Activated CD8-positive, alpha-beta T cell treated with anti-CD3 and anti-CD28 coated beads, Interleukin-2, amount 10 ng/mL, durations not matched to agents 7 days and 5 days (primary cell): Measurements from ENCODE around the gene CEP63. TPM values are rescaled to one million over a fixed set of nuclear protein-coding genes. Genes with fewer than 3 reads are reported as not detected.

Experiments
- ATAC-seq: fragments of 150-1000 bp; cut with Tn5 transposase; one replicate; pipeline ENCODE4 v1.10.0; 2021; ENCODE audit warnings: moderate library complexity
- CTCF ChIA-PET: fragments of 350-600 bp; sonication (Branson Sonifier 250); formaldehyde crosslinking; loops from one replicate; lab custom pipeline; 2021; ENCODE audit warnings: antibody characterized with exemption; lab: Charles Lee
- POLR2A ChIA-PET: fragments of 350-600 bp; sonication (Branson Sonifier 250); formaldehyde crosslinking; loops from one replicate; lab custom pipeline; 2021; ENCODE audit warnings: antibody characterized with exemption; lab: Charles Lee
- DNase-seq: peaks from one replicate; pipeline ENCODE4 v3.0.0-alpha.2; 2020
- H3K27ac Mint-ChIP-seq: one replicate; pipeline ENCODE4 v1.8.0; 2021; ENCODE audit warnings: mild to moderate bottlenecking, mixed read lengths
- H3K27me3 Mint-ChIP-seq: one replicate; pipeline ENCODE4 v1.8.0; 2021; ENCODE audit warnings: low read depth, mixed read lengths
- H3K36me3 Mint-ChIP-seq: one replicate; pipeline ENCODE4 v1.8.0; 2021; ENCODE audit warnings: low read depth, mixed read lengths
- H3K4me1 Mint-ChIP-seq: one replicate; pipeline ENCODE4 v1.8.0; 2021; ENCODE audit warnings: low read depth, mixed read lengths
- H3K4me3 Mint-ChIP-seq: one replicate; pipeline ENCODE4 v1.8.0; 2021; ENCODE audit warnings: mild to moderate bottlenecking, mixed read lengths
- H3K9me3 Mint-ChIP-seq: one replicate; pipeline ENCODE4 v1.8.0; 2022; ENCODE audit warnings: mixed read lengths; ENCODE audit not compliant: insufficient read depth
- total RNA-seq, 2 experiments: library from RNA; stranded (reverse); gene quantifications; one replicate each; pipeline ENCODE4 v1.2.3, GENCODE V29; 2021

The CEP63 gene
- total RNA-seq, 2 experiments from 2014 or later, result 26.5 to 27.7 TPM

DNA sequence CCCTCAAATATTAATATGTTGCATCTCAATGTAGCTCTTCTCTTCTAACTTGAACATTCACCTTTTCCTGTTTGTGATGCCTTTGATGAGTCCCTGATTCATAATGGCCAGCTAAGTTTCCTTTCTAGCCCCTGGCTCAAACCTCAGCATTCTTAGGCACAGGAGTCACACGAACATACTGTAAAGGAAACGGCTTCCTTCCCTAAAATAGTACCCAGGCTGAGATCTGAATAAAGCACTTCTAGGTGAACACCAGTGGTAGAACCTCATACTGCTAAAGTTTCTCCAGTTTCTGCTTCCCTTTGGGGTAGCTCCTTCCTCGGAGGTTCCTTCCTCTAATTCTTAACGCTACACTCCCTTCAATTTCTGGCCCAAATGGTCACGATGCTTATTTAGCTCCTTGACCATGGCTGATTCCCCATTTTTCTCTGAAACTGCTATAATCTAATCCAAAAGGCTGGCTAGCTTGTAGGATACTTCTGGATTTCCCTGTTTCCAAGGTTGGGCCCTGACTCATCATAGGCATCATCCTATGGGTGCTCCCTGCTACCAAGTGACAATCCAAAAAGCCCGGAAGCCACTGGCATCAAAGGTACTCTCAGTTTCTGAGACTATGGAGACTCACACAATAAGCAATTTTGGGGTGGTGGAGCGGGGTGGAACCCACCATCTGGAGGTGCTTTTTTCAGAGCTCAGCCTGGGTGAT is 2.5 kb upstream of the CEP63 start:
- CTCF ChIA-PET, result interaction anchor here (0.8 to 6.2 kb wide), 7 partner anchors 8 to 286 kb away, joined by 3 to 43 read pairs (median 4); no protein-coding TSS in a partner anchor
- DNase-seq, result no peak
- POLR2A ChIA-PET, result no interaction called here
- Mint-ChIP-seq H3K27me3 (no peaks in the 10 kb centered on the region), H3K4me1 (peaks cover 35% of the 10 kb centered on the region), H3K27ac (peak overlapping the region; percentile 30), H3K4me3 (peak overlapping the region; percentile 42), H3K36me3 (peaks cover 48% of the 10 kb centered on the region), H3K9me3 (no peaks in the 10 kb centered on the region)
- no peak for ATAC-seq

DNA sequence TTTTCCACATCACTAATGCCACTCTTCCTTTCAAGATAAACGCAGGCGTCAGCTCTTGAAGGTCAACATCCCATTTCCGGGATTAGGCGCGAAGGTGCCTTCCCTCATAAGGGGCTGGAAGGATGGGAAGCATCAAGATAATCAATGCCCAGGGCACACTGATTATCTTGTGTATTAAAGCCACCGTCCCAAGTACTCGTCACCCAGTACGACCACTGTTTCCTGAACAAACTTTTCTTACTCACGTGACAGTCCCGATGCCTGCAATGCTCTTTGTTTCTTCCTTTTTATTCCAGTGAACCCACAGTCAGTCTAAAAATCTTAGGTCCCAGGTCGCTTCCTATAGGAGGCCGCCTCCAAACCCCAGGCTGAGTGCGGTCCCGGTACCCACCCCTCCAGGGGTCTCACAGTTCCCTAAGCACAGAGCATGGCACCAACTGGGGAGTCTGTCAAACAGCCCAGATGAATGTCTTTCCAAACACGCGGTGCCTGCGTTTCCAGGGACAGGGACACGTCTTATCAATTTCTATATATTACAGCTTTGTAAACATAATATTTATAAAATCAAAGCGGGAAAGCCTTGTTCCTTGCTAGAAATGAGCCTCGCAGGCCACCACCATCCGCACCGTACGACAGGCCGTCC is 661 bp upstream of the CEP63 start:
- peaks cover 39% of the 10 kb centered on the region for H3K4me1 Mint-ChIP-seq
- POLR2A ChIA-PET, result interaction anchor here (0.6 to 2.2 kb wide), 10 partner anchors 8 to 389 kb away, joined by 3 to 12 read pairs (median 3); partner anchors contain the start of gene RYK
- peak; percentile 7 for ATAC-seq

DNA sequence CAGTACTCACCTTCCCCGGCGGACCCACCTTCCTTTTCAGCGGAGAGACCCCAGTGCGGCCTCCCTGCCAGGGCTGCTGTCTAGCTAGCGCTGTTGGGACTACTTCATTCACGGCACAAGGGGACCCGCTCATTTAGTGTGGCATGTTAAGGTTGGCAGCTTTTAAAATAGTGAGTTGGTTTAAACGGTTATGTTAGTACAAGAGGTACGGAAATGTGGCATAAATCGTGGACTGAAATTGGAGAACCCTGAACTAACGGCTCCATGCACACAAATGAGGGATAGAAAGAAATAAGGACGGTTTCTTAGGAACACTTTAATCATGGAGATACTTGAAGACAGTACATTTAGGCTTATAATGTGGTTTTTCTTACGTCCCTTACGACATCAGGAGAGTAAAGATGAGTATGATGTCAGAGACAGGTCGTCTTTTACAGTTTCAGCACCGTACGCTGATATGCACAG is 752 bp downstream of the CEP63 start:
- Mint-ChIP-seq H3K4me1 (peaks cover 39% of the 10 kb centered on the region), H3K27me3 (no peaks in the 10 kb centered on the region), H3K9me3 (no peaks in the 10 kb centered on the region), H3K36me3 (peaks cover 29% of the 10 kb centered on the region), H3K4me3 (peak overlapping the region; percentile 86), H3K27ac (peak overlapping the region; percentile 96)
- ChIA-PET CTCF (interaction anchor here (1.2 to 6.2 kb wide), 4 partner anchors 10 to 178 kb away, joined by 3 to 43 read pairs (median 8); no protein-coding TSS in a partner anchor), POLR2A (interaction anchor here (0.6 to 2.2 kb wide), 6 partner anchors 8 to 236 kb away, joined by 3 to 12 read pairs (median 4); partner anchors contain the start of gene RYK)
- ATAC-seq, result peak; percentile 27
- DNase-seq, result no peak

More for the DNA sequence above, 661 bp upstream of the CEP63 start:
- H3K27me3 Mint-ChIP-seq, result no peaks in the 10 kb centered on the region
- H3K27ac Mint-ChIP-seq, result peak overlapping the region; percentile 96
- CTCF ChIA-PET, result interaction anchor here (1.2 to 6.2 kb wide), 4 partner anchors 8 to 272 kb away, joined by 4 to 43 read pairs (median 8); no protein-coding TSS in a partner anchor
- peak overlapping the region; percentile 86 for H3K4me3 Mint-ChIP-seq
- DNase-seq, result peak; percentile 44
- peaks cover 41% of the 10 kb centered on the region for H3K36me3 Mint-ChIP-seq
- H3K9me3 Mint-ChIP-seq, result no peaks in the 10 kb centered on the region

DNA sequence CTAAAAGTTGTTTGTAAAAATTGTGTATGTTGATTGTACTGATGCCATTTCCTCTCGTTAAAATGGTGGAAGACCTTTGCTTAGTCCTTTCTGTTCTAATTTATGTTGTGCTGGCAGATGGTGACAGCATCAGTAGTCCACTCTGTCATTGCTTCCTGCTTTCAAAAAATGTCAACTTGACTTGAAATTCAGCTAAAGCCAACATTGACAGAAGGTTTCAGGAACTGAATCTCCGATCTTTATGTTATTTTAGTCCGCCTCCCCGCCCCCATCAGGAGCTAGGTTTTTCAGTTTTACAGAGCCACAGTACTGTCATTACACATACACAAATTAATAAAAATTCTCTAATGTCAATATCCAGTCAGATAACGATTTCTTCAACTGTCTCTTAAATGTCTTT is 1.5 kb downstream of the CEP63 start:
- H3K9me3 Mint-ChIP-seq, result no peaks in the 10 kb centered on the region
- DNase-seq (no peak), ATAC-seq (no peak)
- H3K36me3 Mint-ChIP-seq, result peaks cover 26% of the 10 kb centered on the region
- H3K27ac Mint-ChIP-seq, result peak overlapping the region; percentile 84
- no peaks in the 10 kb centered on the region for H3K27me3 Mint-ChIP-seq
- ChIA-PET CTCF (interaction anchor here (0.9 to 6.2 kb wide), 5 partner anchors 10 to 149 kb away, joined by 3 to 43 read pairs (median 3); no protein-coding TSS in a partner anchor), POLR2A (interaction anchor here (0.7 to 1.1 kb wide), 3 partner anchors 9 to 312 kb away, joined by 3 to 5 read pairs (median 3); no protein-coding TSS in a partner anchor)
- H3K4me3 Mint-ChIP-seq, result peak overlapping the region; percentile 86
- H3K4me1 Mint-ChIP-seq, result peaks cover 38% of the 10 kb centered on the region

DNA sequence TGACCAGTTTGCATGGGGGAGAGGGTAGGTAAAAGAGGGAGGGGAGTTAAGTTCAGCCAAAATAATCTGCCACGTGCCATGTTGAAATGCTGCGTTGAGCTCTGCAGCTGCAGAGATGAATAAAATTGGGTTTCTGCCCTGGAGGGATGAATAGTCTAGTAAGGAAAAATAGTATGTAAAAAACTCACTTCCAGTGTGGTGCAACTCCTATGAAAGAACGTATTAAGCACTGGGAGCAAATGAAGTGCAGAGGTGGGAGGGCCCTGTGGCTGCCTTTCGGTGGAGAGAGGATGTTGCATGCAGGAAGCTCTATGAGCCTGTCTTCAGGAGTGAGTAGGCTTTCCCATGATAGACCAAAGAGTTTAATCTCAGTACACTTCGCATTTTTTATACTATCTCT is 8.6 kb downstream of the CEP63 start:
- H3K9me3 Mint-ChIP-seq, result no peaks in the 10 kb centered on the region
- H3K27ac Mint-ChIP-seq, result no peak overlapping the region
- H3K36me3 Mint-ChIP-seq, result peaks cover 45% of the 10 kb centered on the region
- CTCF ChIA-PET, result no interaction called here
- H3K4me3 Mint-ChIP-seq, result no peak overlapping the region
- H3K27me3 Mint-ChIP-seq, result no peaks in the 10 kb centered on the region
- POLR2A ChIA-PET, result interaction anchor here (2.9 kb wide), 1 partner anchor 8 kb away, joined by 10 read pairs; the partner anchor contains the start of genes ANAPC13 and CEP63
- H3K4me1 Mint-ChIP-seq, result peaks cover 32% of the 10 kb centered on the region
- no peak for ATAC-seq
- no peak for DNase-seq

DNA sequence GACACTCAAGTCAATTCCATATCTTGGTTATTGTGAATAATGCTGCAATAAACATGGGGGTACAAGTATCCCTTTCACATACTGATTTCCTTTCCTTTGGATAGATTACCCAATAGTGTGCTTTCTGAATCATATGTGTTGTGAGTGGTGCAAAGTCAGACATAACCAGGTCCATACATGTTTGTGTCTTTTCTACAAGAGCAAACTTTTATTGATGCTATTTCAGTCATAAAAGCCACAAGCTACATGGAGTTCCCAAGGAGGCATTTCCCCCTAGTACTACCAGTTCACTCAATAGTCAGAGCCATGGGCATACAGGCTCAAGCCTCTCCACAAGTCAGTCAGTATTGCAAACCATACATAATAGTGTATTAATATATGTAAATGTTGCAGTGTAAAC is 10.1 kb downstream of the CEP63 start:
- no peak for DNase-seq
- no peak overlapping the region for H3K4me3 Mint-ChIP-seq
- ChIA-PET POLR2A (interaction anchor here (1.0 to 2.9 kb wide), 2 partner anchors 8 to 10 kb away, joined by 3 to 10 read pairs; partner anchors contain the start of genes ANAPC13 and CEP63), CTCF (interaction anchor here (0.9 kb wide), 1 partner anchor 21 kb away, joined by 3 read pairs; no protein-coding TSS in a partner anchor)
- peaks cover 32% of the 10 kb centered on the region for H3K4me1 Mint-ChIP-seq
- H3K27ac Mint-ChIP-seq, result no peak overlapping the region
- peaks cover 4% of the 10 kb centered on the region for H3K9me3 Mint-ChIP-seq
- no peak for ATAC-seq
- no peaks in the 10 kb centered on the region for H3K27me3 Mint-ChIP-seq
- peaks cover 57% of the 10 kb centered on the region for H3K36me3 Mint-ChIP-seq

DNA sequence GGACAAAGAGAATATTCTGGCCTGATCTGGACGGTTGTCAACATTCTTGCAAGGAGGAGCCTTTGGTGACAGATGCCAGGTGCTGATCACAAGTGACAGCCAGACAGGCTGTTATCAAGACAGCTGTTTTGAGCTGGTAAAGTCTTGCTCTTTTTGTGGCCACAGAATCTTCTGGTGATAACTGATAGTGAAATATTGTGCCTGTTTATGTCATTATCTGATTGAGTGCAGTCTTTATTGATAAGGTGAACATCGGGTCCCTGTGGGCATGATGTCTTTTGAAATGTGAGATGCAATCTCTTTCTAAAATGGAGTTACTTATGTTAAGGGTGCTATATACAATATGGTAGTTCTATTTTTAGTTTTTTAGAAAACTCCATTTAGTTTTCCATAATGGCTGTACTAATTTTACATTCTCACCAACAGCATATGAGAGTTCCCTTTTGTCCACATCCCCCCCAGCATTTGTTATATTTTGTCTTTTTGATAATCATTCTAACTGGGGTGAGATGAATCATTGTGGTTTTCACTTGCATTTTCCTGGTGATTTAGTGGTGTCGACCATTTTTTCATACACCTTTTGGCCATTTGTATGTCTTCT is 10.7 kb downstream of the CEP63 start:
- Mint-ChIP-seq H3K27me3 (no peaks in the 10 kb centered on the region), H3K27ac (no peak overlapping the region), H3K4me1 (peaks cover 32% of the 10 kb centered on the region), H3K9me3 (peaks cover 9% of the 10 kb centered on the region), H3K4me3 (no peak overlapping the region), H3K36me3 (peaks cover 60% of the 10 kb centered on the region)
- CTCF ChIA-PET, result interaction anchor here (0.6 kb wide), 1 partner anchor 237 kb away, joined by 3 read pairs; no protein-coding TSS in a partner anchor
- DNase-seq (no peak), ATAC-seq (no peak)
- POLR2A ChIA-PET, result interaction anchor here (1.0 to 2.9 kb wide), 2 partner anchors 9 to 11 kb away, joined by 3 to 10 read pairs; partner anchors contain the start of genes ANAPC13 and CEP63

- CTCF ChIA-PET, result interaction anchor here (1.7 kb wide), 1 partner anchor 12 kb away, joined by 4 read pairs; no protein-coding TSS in a partner anchor
- POLR2A ChIA-PET, result no interaction called here
- Mint-ChIP-seq H3K4me3 (no peak overlapping the region), H3K4me1 (no peaks in the 10 kb centered on the region), H3K36me3 (peaks cover 80% of the 10 kb centered on the region), H3K27ac (no peak overlapping the region), H3K9me3 (peaks cover 48% of the 10 kb centered on the region), H3K27me3 (no peaks in the 10 kb centered on the region)
- ATAC-seq, result no peak
- no peak for DNase-seq
These were observed 17.4 kb downstream of the CEP63 start for GRCh38 chr3:134503266-134503665.

DNA sequence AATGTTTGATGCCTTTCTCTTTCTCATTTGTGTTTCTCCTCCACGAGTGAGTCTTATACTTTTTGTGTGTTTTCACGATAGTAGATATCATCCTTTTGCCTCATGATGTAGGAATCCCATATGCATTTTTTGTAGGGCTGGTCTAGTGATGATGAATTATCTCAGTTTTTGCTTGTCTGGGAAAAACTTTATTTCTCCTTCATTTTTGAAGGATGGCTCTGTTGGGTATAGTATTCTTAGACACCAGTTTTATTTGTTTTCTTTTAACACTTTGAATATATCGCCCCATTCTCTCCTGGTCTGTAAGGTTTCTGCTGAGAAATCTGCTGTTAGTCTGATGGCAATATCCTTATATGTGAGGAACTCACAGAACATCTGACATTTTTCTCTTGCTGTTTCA is 18.3 kb downstream of the CEP63 start:
- H3K9me3 Mint-ChIP-seq, result peaks cover 48% of the 10 kb centered on the region
- DNase-seq (no peak), ATAC-seq (no peak)
- no peak overlapping the region for H3K4me3 Mint-ChIP-seq
- H3K27ac Mint-ChIP-seq, result no peak overlapping the region
- H3K36me3 Mint-ChIP-seq, result peaks cover 78% of the 10 kb centered on the region
- no peaks in the 10 kb centered on the region for H3K27me3 Mint-ChIP-seq
- POLR2A ChIA-PET, result no interaction called here
- no peaks in the 10 kb centered on the region for H3K4me1 Mint-ChIP-seq
- CTCF ChIA-PET, result interaction anchor here (1.7 kb wide), 1 partner anchor 13 kb away, joined by 4 read pairs; no protein-coding TSS in a partner anchor

DNA sequence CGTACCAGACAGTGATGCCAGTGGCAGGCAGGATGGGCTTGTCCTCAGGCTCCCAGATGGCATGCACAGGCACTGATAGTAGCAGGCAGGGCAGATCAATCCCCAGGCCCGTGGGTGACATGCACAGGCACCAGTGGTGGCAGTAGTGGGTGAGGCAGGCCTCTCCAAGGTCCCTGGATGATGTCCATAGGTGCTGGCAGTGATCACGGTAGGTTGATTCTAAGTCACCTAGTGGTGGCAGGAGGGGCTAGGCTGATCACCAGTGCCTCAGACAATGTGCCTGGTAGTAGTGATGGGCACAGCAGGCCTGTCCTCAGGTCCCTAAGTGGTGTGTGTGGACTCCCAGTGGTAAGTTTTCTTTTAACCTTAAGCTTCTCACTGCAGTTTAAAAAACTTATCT is 19.6 kb downstream of the CEP63 start:
- Mint-ChIP-seq H3K9me3 (peaks cover 48% of the 10 kb centered on the region), H3K27ac (no peak overlapping the region), H3K36me3 (peaks cover 79% of the 10 kb centered on the region), H3K27me3 (no peaks in the 10 kb centered on the region), H3K4me3 (no peak overlapping the region), H3K4me1 (no peaks in the 10 kb centered on the region)
- ATAC-seq (no peak), DNase-seq (no peak)
- CTCF ChIA-PET, result no interaction called here
- POLR2A ChIA-PET, result no interaction called here

GRCh38 chr3:134511500-134511899 is 25.6 kb downstream of the CEP63 start:
- Mint-ChIP-seq H3K27ac (no peak overlapping the region), H3K4me1 (peaks cover 3% of the 10 kb centered on the region), H3K9me3 (peaks cover 12% of the 10 kb centered on the region), H3K4me3 (no peak overlapping the region), H3K27me3 (no peaks in the 10 kb centered on the region), H3K36me3 (peaks cover 62% of the 10 kb centered on the region)
- ChIA-PET CTCF (no interaction called here), POLR2A (no interaction called here)
- DNase-seq (no peak), ATAC-seq (no peak)
